Measurements from ENCODE around the gene MED13. TPM values are rescaled to one million over a fixed set of nuclear protein-coding genes. Genes with fewer than 3 reads are reported as not detected.

MED13 gene
- total RNA-seq, 1 experiment from 2014 or later = 49.4 TPM

DNA sequence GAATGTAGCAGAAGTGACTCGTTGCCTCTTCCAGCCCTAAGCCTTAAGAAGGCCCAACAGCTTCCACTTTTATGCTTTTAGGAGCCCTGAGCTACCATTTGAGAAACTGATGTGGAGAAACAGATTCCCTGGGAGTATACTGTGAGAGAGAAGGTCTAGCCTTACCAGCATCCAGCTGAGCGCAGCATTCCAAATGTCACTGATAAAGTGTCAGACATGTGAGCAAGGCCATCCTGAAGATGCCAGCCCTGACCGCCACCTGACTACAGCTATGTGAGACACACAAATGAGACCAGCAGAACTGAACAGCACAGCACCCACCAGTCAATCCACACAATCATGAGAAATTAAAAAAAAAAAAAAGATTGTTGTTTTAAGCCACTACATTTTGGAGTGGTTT lies 18.6 kb upstream of the MED13 start:
- intact Hi-C loops (cut with micrococcal nuclease; ENCODE audit: unreplicated experiment) = no loop called here
- TF ChIP-seq, protein P1, sequence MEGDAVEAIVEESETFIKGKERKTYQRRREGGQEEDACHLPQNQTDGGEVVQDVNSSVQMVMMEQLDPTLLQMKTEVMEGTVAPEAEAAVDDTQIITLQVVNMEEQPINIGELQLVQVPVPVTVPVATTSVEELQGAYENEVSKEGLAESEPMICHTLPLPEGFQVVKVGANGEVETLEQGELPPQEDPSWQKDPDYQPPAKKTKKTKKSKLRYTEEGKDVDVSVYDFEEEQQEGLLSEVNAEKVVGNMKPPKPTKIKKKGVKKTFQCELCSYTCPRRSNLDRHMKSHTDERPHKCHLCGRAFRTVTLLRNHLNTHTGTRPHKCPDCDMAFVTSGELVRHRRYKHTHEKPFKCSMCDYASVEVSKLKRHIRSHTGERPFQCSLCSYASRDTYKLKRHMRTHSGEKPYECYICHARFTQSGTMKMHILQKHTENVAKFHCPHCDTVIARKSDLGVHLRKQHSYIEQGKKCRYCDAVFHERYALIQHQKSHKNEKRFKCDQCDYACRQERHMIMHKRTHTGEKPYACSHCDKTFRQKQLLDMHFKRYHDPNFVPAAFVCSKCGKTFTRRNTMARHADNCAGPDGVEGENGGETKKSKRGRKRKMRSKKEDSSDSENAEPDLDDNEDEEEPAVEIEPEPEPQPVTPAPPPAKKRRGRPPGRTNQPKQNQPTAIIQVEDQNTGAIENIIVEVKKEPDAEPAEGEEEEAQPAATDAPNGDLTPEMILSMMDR (conservative IDR thresholded peaks at IDR 0.05) = no peak
- TF ChIP-seq EZH2 (IDR thresholded peaks at IDR 0.05; ENCODE audit: low read depth) = no peak
- Histone ChIP-seq H3K9me2 (ENCODE audit: insufficient read depth) (no peaks in the 10 kb centered on the region), H3K27me3 (ENCODE audit: insufficient read depth, low read depth) (no peaks in the 10 kb centered on the region), H3K27ac (no peak overlapping the region), H3K4me3 (no peak overlapping the region), H4K20me1 (ENCODE audit: insufficient read depth) (no peaks in the 10 kb centered on the region), H3K9me3 (ENCODE audit: insufficient read depth, low read depth) (no peaks in the 10 kb centered on the region), H3K4me1 (replicated peaks; ENCODE audit: insufficient read depth) (no peaks in the 10 kb centered on the region), H3K79me2 (ENCODE audit: low read depth) (no peaks in the 10 kb centered on the region), H2AFZ (no peak overlapping the region), H3F3A (ENCODE audit: insufficient read depth, low read depth) (no peaks in the 10 kb centered on the region), H3K4me2 (no peak overlapping the region), H3K36me3 (ENCODE audit: low read depth) (no peaks in the 10 kb centered on the region)
- ChIA-PET CTCF (no interaction called here), POLR2A (ENCODE audit: unreplicated experiment) (no interaction called here)
- no TSS peak for BruUV-seq (replicated peaks)
- no peak for DNase-seq

DNA sequence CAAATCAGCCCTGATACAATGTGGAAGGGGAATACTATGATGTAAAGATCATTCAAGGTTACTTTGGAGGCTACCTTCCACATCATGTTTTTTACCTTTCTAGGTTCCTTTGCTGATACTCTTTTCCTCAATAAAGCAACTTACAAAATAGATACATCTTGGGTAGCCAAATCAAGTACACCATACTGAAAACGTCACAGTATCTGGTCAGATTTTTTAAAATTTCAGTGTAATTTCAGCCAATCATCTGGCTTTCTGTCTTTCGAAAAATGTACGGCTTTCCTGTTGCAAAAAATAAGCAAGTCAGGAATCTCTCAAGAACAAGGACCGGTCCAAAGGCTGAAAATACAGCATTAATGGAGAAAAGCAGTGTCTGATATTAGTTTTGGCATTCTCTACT lies 15.6 kb upstream of the MED13 start:
- H3K9me3 ChIP-seq (ENCODE audit: insufficient read depth, low read depth) = no peaks in the 10 kb centered on the region
- no peaks in the 10 kb centered on the region for H3K27me3 ChIP-seq (ENCODE audit: insufficient read depth, low read depth)
- H3K9me2 ChIP-seq (ENCODE audit: insufficient read depth) = no peaks in the 10 kb centered on the region
- no peaks in the 10 kb centered on the region for H3K4me1 ChIP-seq (replicated peaks; ENCODE audit: insufficient read depth)
- H4K20me1 ChIP-seq (ENCODE audit: insufficient read depth) = no peaks in the 10 kb centered on the region
- TF ChIP-seq EZH2 (IDR thresholded peaks at IDR 0.05; ENCODE audit: low read depth) = no peak
- TF ChIP-seq, protein P1 (conservative IDR thresholded peaks at IDR 0.05) = no peak
- BruUV-seq (replicated peaks) = no TSS peak
- POLR2A ChIA-PET (ENCODE audit: unreplicated experiment) = no interaction called here
- H3K4me3 ChIP-seq = no peak overlapping the region
- no peak for DNase-seq
- CTCF ChIA-PET = no interaction called here
- H3K27ac ChIP-seq = no peak overlapping the region
- intact Hi-C loops (cut with micrococcal nuclease; ENCODE audit: unreplicated experiment) = no loop called here
- H3F3A ChIP-seq (ENCODE audit: insufficient read depth, low read depth) = no peaks in the 10 kb centered on the region
- no peak overlapping the region for H2AFZ ChIP-seq
- H3K36me3 ChIP-seq (ENCODE audit: low read depth) = no peaks in the 10 kb centered on the region
- no peak overlapping the region for H3K4me2 ChIP-seq
- H3K79me2 ChIP-seq (ENCODE audit: low read depth) = no peaks in the 10 kb centered on the region

DNA sequence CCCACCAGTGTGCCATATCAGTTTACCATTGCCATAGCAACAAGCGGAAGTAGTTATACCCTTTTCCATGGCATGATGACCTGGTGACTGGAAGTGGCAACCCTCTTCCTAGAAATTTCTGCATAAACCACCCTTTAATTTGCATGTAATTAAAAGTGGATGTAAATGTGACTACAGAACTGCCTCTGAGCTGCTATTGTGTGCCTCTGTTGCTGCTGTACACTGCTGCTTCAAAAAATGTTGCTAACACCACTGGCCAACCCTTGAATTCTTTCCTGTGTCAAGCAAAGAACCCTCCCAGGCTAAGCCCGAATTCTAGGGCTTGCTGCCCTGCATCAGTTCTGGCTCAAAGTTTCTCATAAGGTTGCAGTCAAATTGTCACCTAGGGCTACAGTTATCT lies 12.9 kb upstream of the MED13 start:
- H2AFZ ChIP-seq = no peak overlapping the region
- H3K4me2 ChIP-seq = no peak overlapping the region
- no TSS peak for BruUV-seq (replicated peaks)
- no peak for DNase-seq
- no peaks in the 10 kb centered on the region for H3K79me2 ChIP-seq (ENCODE audit: low read depth)
- CTCF ChIA-PET = no interaction called here
- H3K9me3 ChIP-seq (ENCODE audit: insufficient read depth, low read depth) = no peaks in the 10 kb centered on the region
- no peaks in the 10 kb centered on the region for H4K20me1 ChIP-seq (ENCODE audit: insufficient read depth)
- H3K4me1 ChIP-seq (replicated peaks; ENCODE audit: insufficient read depth) = no peaks in the 10 kb centered on the region
- intact Hi-C loops (cut with micrococcal nuclease; ENCODE audit: unreplicated experiment) = no loop called here
- no peaks in the 10 kb centered on the region for H3K27me3 ChIP-seq (ENCODE audit: insufficient read depth, low read depth)
- POLR2A ChIA-PET (ENCODE audit: unreplicated experiment) = no interaction called here
- no peaks in the 10 kb centered on the region for H3K36me3 ChIP-seq (ENCODE audit: low read depth)
- H3F3A ChIP-seq (ENCODE audit: insufficient read depth, low read depth) = no peaks in the 10 kb centered on the region
- no peak overlapping the region for H3K4me3 ChIP-seq
- H3K9me2 ChIP-seq (ENCODE audit: insufficient read depth) = no peaks in the 10 kb centered on the region
- TF ChIP-seq, protein P1 (conservative IDR thresholded peaks at IDR 0.05) = no peak
- TF ChIP-seq EZH2 (IDR thresholded peaks at IDR 0.05; ENCODE audit: low read depth) = no peak
- no peak overlapping the region for H3K27ac ChIP-seq

Measured in PC-9 (cell line).